NB4 (cell line): Measurements from ENCODE around the gene CCNL1.

Source experiments
- POLR2A ChIP-seq: IDR thresholded peaks from 2 replicates; pipeline ENCODE4 v1.6.1; 2011; ENCODE audit warnings: mild to moderate bottlenecking; ENCODE audit not compliant: insufficient read length; ENCODE audit errors: extremely low read depth
- TF ChIP-seq, protein P1 (sequence below): IDR thresholded peaks from one replicate; pipeline ENCODE4 v1.5.1; 2012; ENCODE audit warnings: low read depth, low read length
- TF ChIP-seq, protein P2 (sequence below): IDR thresholded peaks from 2 replicates; pipeline ENCODE4 v1.6.1; 2011; ENCODE audit warnings: low read depth, low read length

DNA sequence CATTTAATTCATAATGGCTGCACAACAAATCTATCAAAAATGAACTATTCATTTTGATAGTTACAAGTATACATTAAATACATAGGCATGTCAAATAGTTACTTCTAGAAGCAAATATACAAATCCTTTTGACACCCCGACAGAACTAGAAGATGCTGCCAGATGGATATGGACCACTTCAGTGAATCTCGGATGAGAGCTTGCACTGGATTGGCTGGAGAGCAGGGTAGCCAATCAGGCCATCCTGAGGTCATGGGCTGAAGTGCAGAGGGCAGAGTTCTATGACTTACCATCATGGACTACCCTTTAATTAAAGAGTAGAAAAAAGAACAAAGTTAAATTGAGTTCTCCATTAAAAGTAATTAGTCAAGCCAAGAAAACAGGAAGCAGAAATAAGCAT, 8.3 kb downstream of the CCNL1 start:
- no peak for TF ChIP-seq POLR2A
- TF ChIP-seq, protein P1, sequence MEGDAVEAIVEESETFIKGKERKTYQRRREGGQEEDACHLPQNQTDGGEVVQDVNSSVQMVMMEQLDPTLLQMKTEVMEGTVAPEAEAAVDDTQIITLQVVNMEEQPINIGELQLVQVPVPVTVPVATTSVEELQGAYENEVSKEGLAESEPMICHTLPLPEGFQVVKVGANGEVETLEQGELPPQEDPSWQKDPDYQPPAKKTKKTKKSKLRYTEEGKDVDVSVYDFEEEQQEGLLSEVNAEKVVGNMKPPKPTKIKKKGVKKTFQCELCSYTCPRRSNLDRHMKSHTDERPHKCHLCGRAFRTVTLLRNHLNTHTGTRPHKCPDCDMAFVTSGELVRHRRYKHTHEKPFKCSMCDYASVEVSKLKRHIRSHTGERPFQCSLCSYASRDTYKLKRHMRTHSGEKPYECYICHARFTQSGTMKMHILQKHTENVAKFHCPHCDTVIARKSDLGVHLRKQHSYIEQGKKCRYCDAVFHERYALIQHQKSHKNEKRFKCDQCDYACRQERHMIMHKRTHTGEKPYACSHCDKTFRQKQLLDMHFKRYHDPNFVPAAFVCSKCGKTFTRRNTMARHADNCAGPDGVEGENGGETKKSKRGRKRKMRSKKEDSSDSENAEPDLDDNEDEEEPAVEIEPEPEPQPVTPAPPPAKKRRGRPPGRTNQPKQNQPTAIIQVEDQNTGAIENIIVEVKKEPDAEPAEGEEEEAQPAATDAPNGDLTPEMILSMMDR = no peak
- TF ChIP-seq, protein P2, sequence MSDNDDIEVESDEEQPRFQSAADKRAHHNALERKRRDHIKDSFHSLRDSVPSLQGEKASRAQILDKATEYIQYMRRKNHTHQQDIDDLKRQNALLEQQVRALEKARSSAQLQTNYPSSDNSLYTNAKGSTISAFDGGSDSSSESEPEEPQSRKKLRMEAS = no peak
